ENCODE data around the gene DUSP15.

- TF ChIP-seq EZH2 (IDR thresholded peaks at IDR 0.05; ENCODE audit: low read length) = no peak
- TF ChIP-seq, protein P1, sequence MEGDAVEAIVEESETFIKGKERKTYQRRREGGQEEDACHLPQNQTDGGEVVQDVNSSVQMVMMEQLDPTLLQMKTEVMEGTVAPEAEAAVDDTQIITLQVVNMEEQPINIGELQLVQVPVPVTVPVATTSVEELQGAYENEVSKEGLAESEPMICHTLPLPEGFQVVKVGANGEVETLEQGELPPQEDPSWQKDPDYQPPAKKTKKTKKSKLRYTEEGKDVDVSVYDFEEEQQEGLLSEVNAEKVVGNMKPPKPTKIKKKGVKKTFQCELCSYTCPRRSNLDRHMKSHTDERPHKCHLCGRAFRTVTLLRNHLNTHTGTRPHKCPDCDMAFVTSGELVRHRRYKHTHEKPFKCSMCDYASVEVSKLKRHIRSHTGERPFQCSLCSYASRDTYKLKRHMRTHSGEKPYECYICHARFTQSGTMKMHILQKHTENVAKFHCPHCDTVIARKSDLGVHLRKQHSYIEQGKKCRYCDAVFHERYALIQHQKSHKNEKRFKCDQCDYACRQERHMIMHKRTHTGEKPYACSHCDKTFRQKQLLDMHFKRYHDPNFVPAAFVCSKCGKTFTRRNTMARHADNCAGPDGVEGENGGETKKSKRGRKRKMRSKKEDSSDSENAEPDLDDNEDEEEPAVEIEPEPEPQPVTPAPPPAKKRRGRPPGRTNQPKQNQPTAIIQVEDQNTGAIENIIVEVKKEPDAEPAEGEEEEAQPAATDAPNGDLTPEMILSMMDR (optimal IDR thresholded peaks at IDR 0.05 in 1 of 3, IDR thresholded peaks at IDR 0.05 in 1 of 3, conservative IDR thresholded peaks at IDR 0.05 in 1 of 3; ENCODE audit: extremely low read depth in 1 of 3, insufficient read depth in 2 of 3, low read length in 3 of 3) = no peak
Measured at GRCh38 chr20:31818376-31818908, 51.9 kb downstream of the DUSP15 start.

Data from keratinocyte (primary cell).